Heart left ventricle (tissue), 13 donors: ENCODE data around the gene SETBP1.

Experiments
- CTCF ChIP-seq, 12 donors: fragments of 200-600 bp; sonication (generic) in 4 of 12; IDR thresholded peaks; one replicate each; pipeline versions ENCODE4 v1.5.0 to v1.8.0; 2018 to 2022; ENCODE audit warnings: antibody characterized with exemption in 12 of 12, mild to moderate bottlenecking in 5 of 12
- POLR2A ChIP-seq, 2 donors: fragments of 450-650 bp; IDR thresholded peaks; one replicate each; pipeline ENCODE4 v1.6.1; 2017; ENCODE audit warnings: antibody characterized with exemption in 2 of 2, mild to moderate bottlenecking in 2 of 2, moderate library complexity in 2 of 2
- donor health status: ischemic (EF 13 %, LVEDD 7.1; RV severe dilation, severe dysfunction).
- donor health status: DM: no; HTN: yes; CAD: no.
- donor health status: DM: no; HTN: no; CAD: no.
- donor health status: ischemic (EF 25% LVEDD 6.9; RV normal size, moderate dysfunction).
- donor health status: ischemic (EF 25% LVEDD 5.7; RV mildly dilated, moderate dysfunction).
- donor health status: ischemic (EF 35%, LVEDD 5.7; RV mildly dilated, moderate dysfunction).
- donor health status: nonischemic (EF 11% LVEDD 7.7; RV severe dilation, severe dysfunction).
- donor health status: DM: yes; HTN: yes; CAD: no.
- donor health status: PGD.
- donor health status: ischemic (EF 29% LVEDD 5.4; RV normal size, mild dysfunction).
- donor health status: nonischemic (EF 23%, LVEDD 6.1; RV moderate dilation, normal function).

DNA sequence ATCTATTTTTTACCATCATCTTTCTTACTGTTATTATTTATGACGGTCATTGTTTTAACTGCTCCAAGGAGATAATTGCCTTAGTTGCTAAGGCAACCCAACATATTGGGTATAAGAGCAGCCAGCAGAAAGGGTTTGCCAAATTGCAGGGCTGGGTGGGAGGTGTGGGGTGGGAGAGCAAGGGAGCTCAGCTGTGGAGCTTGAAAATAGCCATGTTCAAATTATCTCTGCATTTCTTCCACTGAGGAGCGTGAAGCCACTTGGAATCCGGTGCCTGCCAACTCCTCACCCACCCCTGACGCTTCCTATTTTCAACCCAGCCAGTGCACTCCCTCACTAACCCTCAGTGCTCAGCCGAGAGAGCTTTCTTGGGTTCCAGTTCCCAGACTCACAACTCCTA lies 60.8 kb downstream of the SETBP1 start:
- TF ChIP-seq POLR2A (IDR thresholded peaks at IDR 0.05) = no peak
- no peak for TF ChIP-seq CTCF (IDR thresholded peaks at IDR 0.05)
